Immature natural killer cell (primary cell): ENCODE data around the gene ZC2HC1C. TPM values are rescaled to one million over a fixed set of nuclear protein-coding genes. Genes with fewer than 3 reads are reported as not detected.
"Not testable (repeated sequence)": the region's sequence is repeated elsewhere in the genome, so short reads cannot be mapped to it uniquely, and the experiment has no call there.

ENCODE experiments used
- DNase-seq, 3 donors: peaks; one replicate each; pipeline ENCODE4 v3.0.0; 2022; ENCODE audit warnings: mixed read lengths in 1 of 3
- H3K27ac Mint-ChIP-seq, 6 donors: one replicate each; pipeline ENCODE4 v1.8.0; 2020; ENCODE audit warnings: mixed read lengths in 6 of 6, mild to moderate bottlenecking in 5 of 6, inconsistent platforms in 4 of 6, moderate library complexity in 3 of 6
- H3K27me3 Mint-ChIP-seq, 3 donors: one replicate each; pipeline ENCODE4 v1.8.0; 2020 to 2021; ENCODE audit warnings: low read depth in 3 of 3, mild to moderate bottlenecking in 3 of 3, mixed read lengths in 3 of 3, moderate library complexity in 3 of 3, inconsistent platforms in 1 of 3
- H3K36me3 Mint-ChIP-seq, 3 donors: one replicate each; pipeline ENCODE4 v1.8.0; 2020; ENCODE audit warnings: mixed read lengths in 3 of 3, inconsistent platforms in 2 of 3, mild to moderate bottlenecking in 2 of 3
- H3K4me1 Mint-ChIP-seq, 2 donors: one replicate each; pipeline ENCODE4 v1.8.0; 2020; ENCODE audit warnings: inconsistent platforms in 2 of 2, mild to moderate bottlenecking in 2 of 2, mixed read lengths in 2 of 2, moderate library complexity in 1 of 2
- H3K4me3 Mint-ChIP-seq, 5 donors: one replicate each; pipeline ENCODE4 v1.8.0; 2020; ENCODE audit warnings: mild to moderate bottlenecking in 5 of 5, mixed read lengths in 5 of 5, inconsistent platforms in 3 of 5, moderate library complexity in 3 of 5
- H3K9me3 Mint-ChIP-seq, 6 donors: one replicate each; pipeline ENCODE4 v1.8.0; 2020; ENCODE audit warnings: mild to moderate bottlenecking in 6 of 6, mixed read lengths in 6 of 6, inconsistent platforms in 4 of 6, moderate library complexity in 3 of 6
- polyA plus RNA-seq, 3 donors: library from polyadenylated mRNA; unstranded; fragments of 300-500 nt; fragmentation: Illumina TruSeq; gene quantifications; one replicate each; pipeline ENCODE4 v1.2.3, GENCODE V29; 2021

The ZC2HC1C gene
- polyA plus RNA-seq, 3 donors from 2014 or later, result 0.58 TPM; not detected in 2

- peaks cover 3 to 4% (median 3%) of the 10 kb centered on the region in 3 donors for H3K27me3 Mint-ChIP-seq
- H3K36me3 Mint-ChIP-seq, result peaks cover 15 to 30% (median 24%) of the 10 kb centered on the region in 3 donors
- no peak overlapping the region for H3K27ac Mint-ChIP-seq
- H3K4me1 Mint-ChIP-seq, result peaks cover 22 to 31% of the 10 kb centered on the region in 2 donors
- no peak overlapping the region for H3K4me3 Mint-ChIP-seq
- DNase-seq, result no peak
- no peaks in the 10 kb centered on the region for H3K9me3 Mint-ChIP-seq
Measured at GRCh38 chr14:75121552-75121951, 52.1 kb downstream of the ZC2HC1C start.

GRCh38 chr14:75123991-75124390 lies 54.5 kb downstream of the ZC2HC1C start:
- Mint-ChIP-seq H3K36me3 (peaks cover 0 to 16% (median 8%) of the 10 kb centered on the region in 3 donors), H3K4me1 (peaks cover 38 to 51% of the 10 kb centered on the region in 2 donors), H3K4me3 (no peak overlapping the region), H3K27ac (peak overlapping the region in 4 of 6 donors; percentile 15 to 73 (median 34)), H3K27me3 (peaks cover 6 to 8% (median 7%) of the 10 kb centered on the region in 3 donors), H3K9me3 (no peaks in the 10 kb centered on the region)
- DNase-seq, result no peak

GRCh38 chr14:75125617-75126016 lies 56.2 kb downstream of the ZC2HC1C start:
- H3K9me3 Mint-ChIP-seq, result no peaks in the 10 kb centered on the region

GRCh38 chr14:75126121-75126544 lies 56.7 kb downstream of the ZC2HC1C start:
- Mint-ChIP-seq H3K36me3 (peaks cover 0 to 4% (median 3%) of the 10 kb centered on the region in 3 donors), H3K27me3 (peaks cover 6 to 8% (median 7%) of the 10 kb centered on the region in 3 donors), H3K27ac (peak overlapping the region; percentile 97 to 99 (median 98)), H3K4me1 (peaks cover 38 to 51% of the 10 kb centered on the region in 2 donors), H3K9me3 (no peaks in the 10 kb centered on the region), H3K4me3 (peak overlapping the region; percentile 96 to 98 (median 96))
- DNase-seq, result no peak

More at GRCh38 chr14:75125617-75126016, 56.2 kb downstream of the ZC2HC1C start:
- peaks cover 38 to 51% of the 10 kb centered on the region in 2 donors for H3K4me1 Mint-ChIP-seq
- peaks cover 0 to 4% (median 3%) of the 10 kb centered on the region in 3 donors for H3K36me3 Mint-ChIP-seq
- DNase-seq, result no peak
- H3K27me3 Mint-ChIP-seq, result peaks cover 6 to 8% (median 7%) of the 10 kb centered on the region in 3 donors
- H3K27ac Mint-ChIP-seq, result peak overlapping the region; percentile 97 to 99 (median 98)
- H3K4me3 Mint-ChIP-seq, result peak overlapping the region; percentile 96 to 98 (median 96)

GRCh38 chr14:75126679-75127473 lies 57.4 kb downstream of the ZC2HC1C start, which contains the start of gene NEK9:
NEK9 (minus strand) TSS chr14:75127048; CDS start chr14:75126921, 127 bp downstream.
- Mint-ChIP-seq H3K36me3 (peaks cover 0 to 4% (median 2%) of the 10 kb centered on the region in 3 donors), H3K9me3 (no peaks in the 10 kb centered on the region), H3K4me1 (peaks cover 38 to 49% of the 10 kb centered on the region in 2 donors), H3K27me3 (peaks cover 6 to 8% (median 7%) of the 10 kb centered on the region in 3 donors), H3K27ac (peak within 1 kb of the TSS; percentile 97 to 99 (median 99)), H3K4me3 (peak within 1 kb of the TSS; percentile 96 to 98 (median 96))
- peak; percentile 88 to 92 (median 91) for DNase-seq

GRCh38 chr14:75127474-75127820 lies 58.0 kb downstream of the ZC2HC1C start:
- not testable (repeated sequence) for H3K27me3 Mint-ChIP-seq, DNase-seq, H3K36me3 Mint-ChIP-seq, H3K9me3 Mint-ChIP-seq
- H3K4me3 Mint-ChIP-seq, result peak overlapping the region; percentile 96 to 98 (median 96)
- H3K4me1 Mint-ChIP-seq, result peaks cover 40 to 51% of the 10 kb centered on the region in 2 donors
- peak overlapping the region; percentile 97 to 99 (median 99) for H3K27ac Mint-ChIP-seq

DNA sequence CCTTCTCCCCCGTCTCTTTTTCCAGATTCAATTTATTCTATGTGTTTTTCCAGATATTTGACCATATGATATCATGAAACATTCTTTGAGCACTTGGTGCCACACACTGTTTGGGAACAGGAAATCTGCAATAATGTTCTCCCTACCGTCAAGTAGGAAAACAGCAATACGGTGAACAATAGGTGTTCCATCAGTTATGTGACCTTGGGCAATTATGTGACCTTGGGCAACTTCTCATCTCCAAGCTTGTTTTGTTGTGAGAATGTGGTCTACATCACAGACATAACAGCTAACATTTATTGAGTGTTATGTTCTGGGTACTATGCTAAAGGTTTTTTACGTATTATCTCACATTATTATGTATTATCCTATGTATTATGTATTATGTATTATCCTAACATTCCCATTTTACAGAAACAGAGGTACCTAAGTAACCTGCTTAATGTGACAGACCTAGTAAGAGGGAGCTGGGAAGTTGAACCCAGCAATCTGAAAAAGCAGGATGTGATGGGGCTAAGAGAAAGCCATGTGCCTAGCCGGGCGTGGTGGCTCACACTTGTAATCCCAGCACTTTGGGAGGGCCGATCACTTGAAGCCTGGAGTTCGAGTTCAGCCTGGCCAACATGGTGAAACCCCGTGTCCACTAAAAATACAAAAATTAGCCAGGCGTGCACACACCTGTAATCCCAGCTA lies 58.6 kb downstream of the ZC2HC1C start:
- no peaks in the 10 kb centered on the region for H3K9me3 Mint-ChIP-seq
- H3K4me1 Mint-ChIP-seq, result peaks cover 43 to 57% of the 10 kb centered on the region in 2 donors
- no peak for DNase-seq

GRCh38 chr14:75128596-75128990 lies 59.2 kb downstream of the ZC2HC1C start:
- H3K27me3 Mint-ChIP-seq, result peaks cover 6 to 8% (median 7%) of the 10 kb centered on the region in 3 donors
- no peak for DNase-seq
- no peaks in the 10 kb centered on the region for H3K9me3 Mint-ChIP-seq
- H3K4me3 Mint-ChIP-seq, result peak overlapping the region in 1 of 5 donors; percentile 98
- H3K27ac Mint-ChIP-seq, result peak overlapping the region in 3 of 6 donors; percentile 2 to 60 (median 40)
- peaks cover 43 to 58% of the 10 kb centered on the region in 2 donors for H3K4me1 Mint-ChIP-seq
- peaks cover 1 to 13% (median 12%) of the 10 kb centered on the region in 3 donors for H3K36me3 Mint-ChIP-seq

More for the DNA sequence above, 58.6 kb downstream of the ZC2HC1C start:
- H3K27ac Mint-ChIP-seq, result peak overlapping the region; percentile 82 to 98 (median 88)
- peaks cover 0 to 10% (median 6%) of the 10 kb centered on the region in 3 donors for H3K36me3 Mint-ChIP-seq
- peak overlapping the region; percentile 96 to 98 (median 96) for H3K4me3 Mint-ChIP-seq
- H3K27me3 Mint-ChIP-seq, result peaks cover 6 to 8% (median 7%) of the 10 kb centered on the region in 3 donors

Other genes with a start within 250 kb of the ZC2HC1C start
- gene PROX2, start 193.5 kb upstream of the ZC2HC1C start, polyA plus RNA-seq, result 1 to 10 TPM in 1 of 3 donors, not detected in 2; 1.7 TPM
- 10 to 100 TPM in 1 of 3 donors, 1 to 10 TPM in 2; 7.7 to 13.1 (median 9.0) TPM for gene DLST, start 187.7 kb upstream of the ZC2HC1C start, polyA plus RNA-seq
- gene RPS6KL1, start 146.4 kb upstream of the ZC2HC1C start, polyA plus RNA-seq, result 1 to 10 TPM in 1 of 3 donors, under 1 TPM in 1, not detected in 1; 0.34 to 1.3 TPM
- gene PGF, start 114.0 kb upstream of the ZC2HC1C start, polyA plus RNA-seq, result under 1 TPM in 2 of 3 donors, not detected in 1; 0.06 to 0.07 TPM
- 10 to 100 TPM; 32.6 to 64.5 (median 57.4) TPM for gene EIF2B2, start 66.7 kb upstream of the ZC2HC1C start, polyA plus RNA-seq
- 10 to 100 TPM in 1 of 3 donors, 1 to 10 TPM in 1, under 1 TPM in 1; 0.38 to 12.9 (median 6.3) TPM for gene MLH3, start 18.2 kb upstream of the ZC2HC1C start, polyA plus RNA-seq
- gene ACYP1, start 5.6 kb upstream of the ZC2HC1C start, polyA plus RNA-seq, result 10 to 100 TPM; 14.1 to 19.6 (median 15.4) TPM
- 10 to 100 TPM; 10.4 to 15.2 (median 12.4) TPM for gene NEK9, start 57.4 kb downstream of the ZC2HC1C start, polyA plus RNA-seq
- 100 to 1,000 TPM; 379 to 442 (median 439) TPM for gene TMED10, start 107.0 kb downstream of the ZC2HC1C start, polyA plus RNA-seq
- gene FOS, start 209.2 kb downstream of the ZC2HC1C start, polyA plus RNA-seq, result 100 to 1,000 TPM; 525 to 765 (median 608) TPM